ENCODE measurements around the gene WDR20.
"Not testable (repeated sequence)": the region's sequence is repeated elsewhere in the genome, so short reads cannot be mapped to it uniquely, and the experiment has no call there.

Gene WDR20

DNA sequence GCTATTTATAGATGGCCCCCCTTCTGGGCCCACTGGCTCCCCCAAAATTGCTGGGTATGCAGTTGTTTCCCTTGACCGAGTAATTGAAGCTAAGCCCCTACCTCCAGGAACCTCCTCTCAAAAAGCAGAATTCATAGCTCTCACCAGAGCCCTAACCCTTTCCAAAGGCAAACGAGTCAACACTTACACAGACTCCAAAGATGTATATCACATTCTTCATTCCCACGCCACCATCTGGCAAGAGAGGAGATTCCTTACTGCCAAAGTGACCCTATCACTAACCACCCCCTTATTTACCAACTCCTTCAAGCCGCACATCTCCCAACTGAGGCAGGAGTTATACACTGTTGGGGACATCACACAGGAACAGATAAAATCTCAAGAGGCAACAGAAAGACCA is 98.4 kb downstream of the WDR20 start:
- DNase-seq (ENCODE audit: low read depth in 2 of 2), result no peak

GRCh38 chr14:102238766-102239165 is 99.1 kb downstream of the WDR20 start:
- DNase-seq (ENCODE audit: low read depth in 2 of 2), result no peak

- no peak for DNase-seq (ENCODE audit: low read depth in 2 of 2)
Observed at GRCh38 chr14:102239231-102239630, 99.5 kb downstream of the WDR20 start.

DNA sequence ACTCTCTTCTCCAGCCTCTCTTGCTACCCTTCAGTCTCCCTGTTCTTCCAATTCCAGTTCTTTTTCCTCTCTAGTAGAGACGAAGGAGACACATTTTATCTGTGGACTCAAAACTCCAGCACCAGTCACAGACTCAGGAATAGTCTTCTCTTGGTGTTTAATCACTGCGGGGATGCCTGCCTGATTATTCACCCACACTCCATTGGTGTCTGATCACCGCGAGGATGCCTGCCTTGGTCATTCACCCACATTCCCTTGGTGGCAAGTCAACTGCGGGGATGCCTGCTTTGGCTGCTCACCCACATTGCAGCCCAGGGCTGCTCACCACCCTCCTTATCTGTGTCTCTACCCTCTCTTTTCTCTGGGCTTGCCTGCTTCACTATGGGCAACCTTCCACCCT is 100.8 kb downstream of the WDR20 start:
- not testable (repeated sequence) for DNase-seq (ENCODE audit: low read depth in 2 of 2)

GRCh38 chr14:102241147-102241546 is 101.5 kb downstream of the WDR20 start:
- DNase-seq (ENCODE audit: low read depth in 2 of 2), result no peak

DNA sequence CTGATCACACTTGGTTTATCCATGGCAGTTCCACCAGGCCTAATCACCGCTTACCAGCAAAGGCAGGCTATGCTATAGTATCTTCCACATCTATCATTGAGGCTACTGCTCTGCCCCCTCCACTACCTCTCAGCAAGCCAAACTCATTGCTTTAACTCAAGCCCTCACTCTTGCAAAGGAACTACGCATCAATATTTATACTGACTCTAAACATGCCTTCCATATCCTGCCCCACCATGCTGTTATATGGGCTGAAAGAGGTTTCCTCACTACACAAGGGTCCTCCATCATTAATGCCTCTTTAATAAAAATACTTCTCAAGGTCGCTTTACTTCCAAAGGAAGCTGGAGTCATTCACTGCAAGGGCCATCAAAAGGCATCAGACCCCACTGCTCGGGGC is 104.1 kb downstream of the WDR20 start:
- not testable (repeated sequence) for DNase-seq (ENCODE audit: low read depth in 2 of 2)

DNA sequence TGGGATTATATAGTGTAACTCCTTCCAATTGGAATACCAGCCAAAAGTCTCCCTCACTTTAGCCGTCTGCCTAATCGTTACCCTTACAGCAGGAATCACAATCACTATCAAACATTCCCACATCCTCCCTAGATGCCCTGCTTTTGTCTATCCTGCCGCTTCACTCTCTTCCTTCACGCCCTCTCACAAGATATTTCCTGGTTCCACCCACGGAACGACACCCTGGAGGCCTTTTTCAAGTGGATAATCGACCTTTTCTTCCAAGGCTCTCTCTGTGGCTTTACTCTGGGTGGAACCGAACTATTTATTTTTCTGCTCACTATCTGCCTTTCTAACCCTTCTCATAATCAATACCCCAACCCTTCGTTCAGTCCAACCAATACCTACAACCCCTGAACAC is 106.4 kb downstream of the WDR20 start:
- no peak for DNase-seq (ENCODE audit: low read depth in 2 of 2)

GRCh38 chr14:102248121-102248520 is 108.4 kb downstream of the WDR20 start:
- DNase-seq (ENCODE audit: low read depth in 2 of 2), result no peak

DNA sequence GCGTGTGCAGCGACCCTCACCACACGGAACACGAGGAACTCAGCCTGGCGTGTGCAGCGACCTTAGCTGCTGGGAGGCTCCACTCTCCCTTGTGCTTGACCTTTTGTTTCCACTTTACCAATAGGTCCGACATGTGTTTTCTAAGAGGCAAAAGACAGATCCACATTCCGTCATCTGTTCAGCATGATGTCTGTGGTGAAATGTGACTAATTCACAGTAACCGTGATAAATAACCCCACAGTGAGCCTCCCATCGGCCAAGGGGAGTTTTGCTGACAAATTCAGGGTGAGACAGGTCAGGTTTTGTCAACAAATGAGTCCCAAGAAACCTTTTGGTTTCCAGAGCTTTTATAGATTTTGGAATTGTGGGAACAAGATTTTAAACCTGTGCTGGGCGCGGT is 109.3 kb downstream of the WDR20 start:
- DNase-seq (ENCODE audit: low read depth in 2 of 2), result no peak

DNA sequence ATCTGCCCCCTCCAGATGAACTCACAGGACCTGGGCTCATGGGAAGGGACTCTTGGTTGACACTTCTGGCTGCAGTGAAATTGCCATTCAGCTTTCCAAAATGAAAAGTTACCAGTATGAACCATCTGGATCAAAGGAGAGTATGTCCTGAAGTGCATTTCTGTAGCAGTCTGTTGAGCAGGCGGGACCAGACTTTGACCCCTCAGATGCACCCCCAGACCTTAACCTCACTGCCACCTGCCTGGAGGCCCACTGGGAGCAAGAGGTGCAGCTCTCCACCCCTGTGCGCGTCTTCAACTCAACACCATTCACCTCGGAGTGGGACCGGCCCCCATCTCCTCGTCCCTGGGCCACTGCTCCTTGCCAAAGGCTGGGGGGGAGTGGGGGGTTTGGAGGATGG is 110.3 kb downstream of the WDR20 start:
- no peak for DNase-seq (ENCODE audit: low read depth in 2 of 2)

- DNase-seq (ENCODE audit: low read depth in 2 of 2), result no peak
Observed at GRCh38 chr14:102250636-102251035, 110.9 kb downstream of the WDR20 start.

- no peak for DNase-seq (ENCODE audit: low read depth in 2 of 2)
Observed at GRCh38 chr14:102251161-102251560, 111.5 kb downstream of the WDR20 start.

DNA sequence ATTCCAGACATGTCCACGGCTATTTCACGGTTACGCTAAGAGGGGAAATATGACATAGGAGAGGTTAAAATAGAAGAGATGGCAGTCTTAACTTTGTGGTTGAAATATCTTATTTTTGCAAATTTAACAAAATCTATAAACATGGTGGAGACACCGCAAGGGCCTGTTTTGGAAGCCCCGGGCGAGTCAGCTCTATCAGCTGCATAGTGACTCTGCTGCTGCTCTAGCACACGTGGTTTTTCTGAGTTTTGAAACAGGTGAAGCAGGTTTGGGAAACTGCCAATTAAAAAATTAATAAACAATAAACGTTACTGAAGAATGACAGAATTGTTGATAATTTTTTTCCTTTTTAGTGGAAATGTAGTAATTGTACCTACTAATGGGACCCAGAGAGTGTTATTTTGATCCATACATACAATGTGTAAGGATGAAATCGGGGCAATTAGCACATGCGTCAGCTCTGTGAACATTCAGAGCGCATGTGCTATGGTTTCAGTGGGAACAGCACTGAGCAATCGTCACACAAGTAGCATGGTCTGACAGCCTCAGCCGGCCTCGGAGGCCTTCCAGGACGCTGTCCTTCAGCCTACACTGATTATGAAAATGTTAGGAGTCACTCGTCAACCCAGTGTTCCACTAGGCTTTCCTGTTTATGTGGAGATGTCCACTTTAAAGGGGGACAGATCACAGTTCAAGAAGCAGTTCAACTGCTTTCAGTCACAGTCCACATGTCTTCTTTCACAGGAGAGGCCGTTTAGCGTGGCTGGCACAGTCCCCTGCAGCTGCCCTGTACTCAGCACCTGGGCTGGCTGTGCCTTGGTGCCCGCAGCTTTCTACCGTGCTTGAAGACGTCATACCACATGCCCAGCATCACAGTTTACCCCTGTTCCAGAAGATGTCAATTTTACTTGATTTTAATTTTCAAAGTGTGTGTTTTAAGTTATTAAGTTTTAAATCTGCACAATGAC is 113.4 kb downstream of the WDR20 start:
- no peak for DNase-seq (ENCODE audit: low read depth in 2 of 2)

GRCh38 chr14:102255401-102256190 is 115.9 kb downstream of the WDR20 start:
- no peak for DNase-seq (ENCODE audit: low read depth in 2 of 2)

GRCh38 chr14:102256716-102257115 is 117.0 kb downstream of the WDR20 start:
- no peak for DNase-seq (ENCODE audit: low read depth in 2 of 2)

DNA sequence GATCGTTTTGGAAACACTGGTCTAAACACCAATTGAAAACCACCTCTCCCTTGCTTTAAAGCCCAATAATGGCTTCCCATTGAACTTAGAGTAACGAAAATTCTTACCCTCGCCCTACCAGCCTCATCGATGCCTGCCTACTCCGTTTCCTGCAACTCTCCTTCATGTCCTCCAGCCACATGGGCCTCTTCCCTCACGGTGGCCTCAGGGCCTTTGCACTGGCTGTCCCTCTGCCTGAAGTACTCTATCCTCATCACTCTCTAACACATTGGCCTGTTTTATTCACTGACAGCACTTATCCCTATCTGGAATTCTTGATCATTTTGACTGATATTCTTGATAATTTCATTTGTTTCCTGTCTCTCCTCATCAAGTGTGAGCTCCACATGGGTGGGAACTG is 118.4 kb downstream of the WDR20 start:
- DNase-seq (ENCODE audit: low read depth in 2 of 2), result no peak

All from activated CD8-positive, alpha-beta memory T cell treated with anti-CD3 and anti-CD28 coated beads for 4 hours (primary cell).